ENCODE measurements around the gene RORC.

Gene RORC

GRCh38 chr1:151847867-151848596 lies 16.4 kb upstream of the RORC start:
- no peak for DNase-seq

GRCh38 chr1:151846686-151847237 lies 15.2 kb upstream of the RORC start:
- no peak for DNase-seq

DNA sequence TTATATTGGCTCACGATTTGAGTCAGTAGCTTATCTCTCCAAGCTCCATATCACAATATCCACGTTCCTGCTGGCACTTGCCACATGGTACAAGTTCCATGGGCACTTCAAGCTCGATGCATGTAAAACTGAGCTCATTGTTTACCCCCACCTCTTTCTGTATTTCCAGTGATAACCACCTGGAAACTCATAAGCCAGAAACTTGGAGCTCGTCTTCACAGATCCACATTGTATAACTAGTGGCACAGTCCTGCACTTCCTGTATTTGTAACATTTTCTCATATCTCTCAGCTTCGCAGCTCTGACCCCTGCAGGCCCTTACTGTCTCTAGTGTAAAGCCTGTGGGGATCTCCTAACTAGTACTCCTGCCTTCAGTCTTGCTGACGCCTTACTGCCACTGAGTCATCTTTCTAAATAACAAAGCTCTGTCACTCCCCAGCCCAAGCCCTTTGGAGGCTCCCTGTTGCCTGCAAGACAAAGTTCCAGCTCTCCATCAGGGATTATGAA lies 14.5 kb upstream of the RORC start:
- no peak for DNase-seq

- DNase-seq: no peak
These were observed 11.8 kb upstream of the RORC start for GRCh38 chr1:151843398-151843797.

- peak in 3 of 14 donors; percentile 10 to 43 (median 19) for DNase-seq
These were observed 9.5 kb upstream of the RORC start for GRCh38 chr1:151841141-151841540.

DNA sequence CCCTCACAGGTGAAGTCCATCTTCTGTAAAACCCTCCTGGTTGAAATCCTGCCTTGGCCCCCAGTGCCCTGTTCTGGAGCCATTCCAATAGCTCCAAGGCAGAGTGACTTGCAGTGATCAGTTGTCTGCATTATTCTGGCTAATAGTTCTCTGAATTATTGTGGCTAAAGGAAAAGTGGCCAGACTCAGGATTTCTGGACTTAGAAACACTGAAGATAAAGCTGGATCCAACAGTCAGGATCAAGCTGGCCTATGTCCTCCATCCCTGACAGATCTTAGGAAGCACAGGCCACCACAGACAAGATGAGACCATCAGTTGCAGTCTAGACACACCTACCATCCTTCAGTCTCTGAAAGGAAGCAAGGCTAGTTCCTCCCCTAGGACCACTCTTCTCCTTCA lies 8.8 kb upstream of the RORC start:
- DNase-seq: no peak

GRCh38 chr1:151839457-151840403 lies 8.1 kb upstream of the RORC start, which contains the start of gene C2CD4D:
TSS of gene C2CD4D (minus strand) at chr1:151839820. CDS start at chr1:151838989, 831 bp downstream.
- peak in 13 of 14 donors; percentile 61 to 88 (median 80) for DNase-seq

- no peak for DNase-seq
These were observed 7.4 kb upstream of the RORC start for GRCh38 chr1:151839082-151839412.

DNA sequence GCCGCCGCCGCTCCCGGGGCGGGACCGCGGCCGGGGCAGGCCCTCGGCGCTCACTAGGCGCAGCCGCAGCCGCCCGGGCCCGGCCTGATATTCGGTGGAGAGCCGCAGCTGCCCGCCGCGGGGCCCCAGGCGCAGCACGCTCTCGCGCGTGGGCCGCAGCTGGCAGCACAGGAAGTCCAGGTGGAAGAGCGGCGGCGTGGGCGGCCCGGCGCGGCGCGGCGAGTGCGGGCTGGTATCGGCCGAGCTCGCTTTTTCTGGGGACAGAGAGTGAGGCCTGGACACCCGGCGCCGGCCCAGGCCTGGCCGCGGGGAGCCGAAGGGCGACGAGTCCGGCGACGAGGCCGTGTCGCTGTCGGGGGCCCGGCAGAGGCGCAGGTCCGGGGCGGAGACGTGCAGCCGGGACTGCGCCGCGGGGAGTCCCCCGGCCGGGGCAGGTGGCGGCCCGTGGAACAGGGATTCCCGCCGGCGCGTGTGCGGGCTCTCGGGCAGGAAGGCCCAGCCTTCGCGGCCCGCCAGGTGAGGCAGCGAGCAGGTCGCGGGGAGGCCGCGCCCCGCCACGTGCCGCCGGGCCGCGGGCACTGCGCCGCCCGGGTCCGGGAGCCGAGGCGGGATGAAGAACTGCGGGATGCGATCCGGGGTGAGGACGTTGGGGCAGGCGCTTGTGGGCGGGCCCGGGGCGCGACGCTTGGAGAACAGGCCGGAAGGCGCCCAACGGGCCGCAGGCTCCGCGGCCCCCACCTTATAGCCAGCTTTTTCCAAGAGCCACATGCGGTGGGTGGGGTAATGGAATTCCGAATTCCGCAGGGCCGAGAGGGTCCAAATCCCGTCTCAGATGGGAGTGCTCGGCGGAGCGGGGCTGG lies 6.8 kb upstream of the RORC start:
- peak in 1 of 14 donors; percentile 21 for DNase-seq

- peak in 1 of 14 donors; percentile 4 for DNase-seq
These were observed 6.3 kb upstream of the RORC start for GRCh38 chr1:151837884-151838221.

DNA sequence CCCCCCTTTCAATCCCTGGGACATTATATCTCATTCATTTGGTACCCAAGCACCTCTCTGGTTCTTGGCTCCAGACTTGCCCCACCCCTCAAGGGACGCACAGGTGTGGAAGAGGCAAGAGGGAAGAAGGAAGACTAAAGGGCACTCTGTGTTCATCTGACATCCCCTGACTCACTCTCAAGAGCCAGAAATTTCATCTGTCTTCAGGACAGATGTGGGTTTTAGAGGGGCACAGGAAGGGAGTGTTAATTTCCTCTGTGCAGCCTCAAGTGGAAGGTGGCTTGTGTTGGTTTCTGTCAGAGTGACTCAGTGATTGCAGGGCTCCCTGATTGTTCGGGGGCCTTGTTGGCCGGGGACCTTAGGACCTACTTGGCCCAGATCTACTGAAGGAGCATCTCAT lies 5.6 kb upstream of the RORC start:
- DNase-seq: no peak

DNA sequence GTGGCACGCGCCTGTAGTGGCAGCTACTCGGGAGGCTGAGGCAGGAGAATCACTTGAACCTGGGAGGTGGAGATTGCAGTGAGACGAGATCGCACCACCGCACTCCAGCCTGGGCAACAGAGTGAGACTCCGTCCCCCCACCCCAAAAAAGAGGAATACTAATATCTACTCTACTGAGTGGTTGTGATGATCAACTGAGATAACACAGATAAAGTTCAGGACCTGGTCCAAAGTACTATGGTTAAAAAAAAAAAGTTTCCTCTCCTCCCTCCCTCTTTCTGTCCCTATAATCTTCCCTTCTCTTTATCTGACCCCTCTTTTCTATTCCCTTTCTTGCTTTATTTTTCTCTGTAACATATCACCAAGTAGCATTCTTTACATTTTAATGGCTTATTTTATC lies 4.0 kb upstream of the RORC start:
- DNase-seq: no peak

DNA sequence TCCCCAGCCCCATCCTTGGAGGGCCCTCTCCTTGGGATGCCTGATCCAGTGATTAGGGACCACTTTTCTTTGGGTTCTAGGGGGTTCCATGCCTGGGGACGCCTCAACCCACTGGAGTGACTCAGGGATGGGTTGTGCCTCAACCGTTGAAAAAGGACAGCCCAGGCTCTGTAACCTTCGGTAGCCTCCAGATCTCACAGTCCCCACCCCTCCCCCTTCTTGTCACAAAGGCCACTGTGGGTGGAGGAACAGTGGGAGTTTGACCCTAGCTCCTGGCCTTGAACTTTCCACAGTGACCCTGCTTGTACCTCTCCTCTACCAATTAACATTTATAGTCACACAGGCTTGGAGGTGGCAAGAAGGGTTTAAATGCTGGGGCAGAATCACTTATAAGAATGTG lies 2.6 kb upstream of the RORC start:
- DNase-seq: no peak

- peak in 1 of 14 donors; percentile 26 for DNase-seq
These were observed 1.7 kb upstream of the RORC start for GRCh38 chr1:151833172-151833900.

DNA sequence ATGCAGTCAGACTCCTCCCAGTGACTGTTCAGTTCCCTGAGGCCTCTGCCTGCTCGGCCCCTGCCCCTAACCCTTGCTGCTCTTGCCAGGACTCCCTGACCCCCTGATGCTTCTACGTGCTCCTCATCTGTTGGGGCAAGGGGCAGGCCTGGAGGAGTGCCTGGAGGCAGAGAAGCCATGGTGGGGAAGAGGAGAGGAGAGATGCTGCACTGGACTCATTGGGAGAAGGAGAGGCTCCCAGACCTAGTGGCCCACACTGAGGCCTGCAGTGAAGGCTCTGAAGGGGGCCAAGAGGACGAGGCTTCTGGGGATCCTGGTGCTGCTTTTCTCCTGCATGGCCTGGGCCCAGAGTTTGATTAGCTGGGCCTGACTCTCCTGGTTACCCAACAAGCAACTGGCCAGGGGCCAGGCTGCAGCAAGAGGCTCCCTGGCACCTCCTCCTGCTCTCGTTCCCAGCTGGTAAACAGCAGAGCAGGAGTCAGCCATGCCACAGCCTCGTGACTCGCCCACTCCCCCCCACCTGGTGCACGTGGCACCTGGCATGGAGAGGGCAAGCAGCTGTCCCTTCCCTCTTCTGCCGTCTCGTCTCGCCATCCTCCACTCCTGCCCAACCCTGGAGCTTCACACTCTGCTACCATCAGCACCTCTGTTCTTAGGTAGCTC lies 847 bp upstream of the RORC start:
- peak in 9 of 14 donors; percentile 7 to 88 (median 37) for DNase-seq

DNA sequence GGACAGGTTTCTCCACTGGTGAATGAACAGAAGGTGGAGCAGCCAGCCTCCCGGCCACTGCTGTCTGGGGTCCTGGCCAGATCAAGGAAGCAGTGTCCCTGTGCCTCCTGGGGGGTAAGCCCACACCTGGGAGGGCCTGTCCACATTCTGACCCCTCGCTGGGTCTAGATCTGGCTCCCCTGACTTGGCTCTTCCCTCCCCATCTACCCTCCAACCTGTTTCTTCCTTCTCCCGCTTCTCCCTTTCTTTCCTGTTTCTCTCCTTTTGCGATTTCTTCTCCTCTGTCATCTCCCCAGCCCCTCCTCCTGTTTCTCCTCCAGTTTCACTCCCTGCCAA lies 378 bp downstream of the RORC start:
- DNase-seq: no peak

- no peak for DNase-seq
These were observed 1.5 kb downstream of the RORC start for GRCh38 chr1:151830055-151830454.

DNA sequence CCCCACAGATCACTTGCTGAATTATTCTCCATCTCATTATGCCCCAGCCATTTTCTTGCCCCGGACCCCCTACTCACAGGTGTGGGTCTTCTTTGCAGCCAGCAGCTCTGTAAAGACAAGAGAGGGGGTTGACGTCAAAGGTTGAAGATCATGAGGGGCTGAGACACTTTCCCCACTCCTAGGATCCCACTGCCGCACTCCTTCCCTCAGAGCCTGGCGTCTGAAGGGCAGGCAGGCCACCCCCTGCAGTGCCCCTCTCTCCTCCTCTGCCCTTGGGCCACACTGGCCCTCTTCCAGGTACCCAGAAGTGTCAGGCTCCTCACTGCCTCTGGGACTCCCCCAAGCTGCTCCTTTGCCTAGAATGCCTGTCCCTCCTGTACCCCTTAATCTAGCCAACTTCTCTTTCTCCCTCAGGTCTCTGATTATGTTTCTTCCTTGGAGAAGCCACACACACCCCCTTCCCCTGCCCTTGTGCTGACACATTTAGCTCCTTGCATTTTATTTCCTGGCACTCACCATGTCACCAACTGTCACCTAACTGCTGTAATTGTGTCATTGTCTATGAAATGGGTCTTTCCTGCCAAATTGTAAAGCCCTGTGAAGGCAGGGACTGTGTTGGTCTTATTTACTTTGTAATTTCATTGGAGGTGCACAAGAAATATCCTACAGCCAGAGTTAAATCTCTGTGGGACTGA lies 2.1 kb downstream of the RORC start:
- peak in 1 of 14 donors; percentile 52 for DNase-seq

- DNase-seq: peak in 2 of 14 donors; percentile 4 to 66
These were observed 2.7 kb downstream of the RORC start for GRCh38 chr1:151828921-151829320.

DNA sequence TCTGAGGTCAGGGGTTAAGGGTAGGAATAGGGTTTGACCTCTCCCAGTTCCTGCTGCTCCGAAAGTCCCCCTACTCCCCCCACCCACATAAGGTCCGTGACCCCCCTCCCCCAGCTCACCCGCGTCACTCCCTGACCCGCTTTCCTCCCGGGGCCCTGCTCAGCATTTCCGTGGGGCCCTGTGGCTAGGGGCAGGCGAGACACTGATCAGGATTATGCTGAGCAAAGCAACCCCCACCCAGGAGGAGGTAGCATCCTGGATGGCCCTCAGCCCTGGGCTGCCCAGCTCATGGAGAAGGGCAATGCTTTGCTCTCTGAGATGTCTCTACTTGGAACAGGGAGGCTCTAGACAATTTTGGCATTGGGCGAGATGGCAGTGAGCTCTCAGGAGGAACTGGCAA lies 3.7 kb downstream of the RORC start:
- DNase-seq: no peak

Measured in C1 segment of cervical spinal cord (tissue), 14 donors.